NCI-H345 (cell line): ENCODE data around the gene ZIC4.

ENCODE experiments used
- DNase-seq: peaks from one replicate; lab custom pipeline; 2025; lab: John Stamatoyannopoulos, UW

ZIC4 gene

DNA sequence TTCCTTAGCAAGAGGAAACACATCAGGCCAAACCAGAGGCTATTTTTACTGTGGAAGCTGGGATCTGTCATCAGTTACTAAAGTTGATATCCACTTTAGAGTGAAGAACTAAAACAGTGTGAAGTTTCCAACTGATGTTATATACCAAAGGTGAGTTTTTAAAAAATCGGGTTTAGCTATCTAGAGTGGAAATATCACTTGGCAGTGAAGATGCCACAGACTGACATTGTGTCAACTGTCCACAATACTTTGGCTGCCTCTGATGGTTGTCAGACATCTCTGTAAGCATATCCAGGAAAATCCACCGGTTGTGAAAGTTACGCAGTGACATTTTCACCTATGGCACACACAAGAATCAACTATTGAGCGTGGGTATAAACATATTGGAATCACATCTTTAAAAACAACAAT, 12.0 kb upstream of the ZIC4 start:
- DNase-seq, result no peak

DNA sequence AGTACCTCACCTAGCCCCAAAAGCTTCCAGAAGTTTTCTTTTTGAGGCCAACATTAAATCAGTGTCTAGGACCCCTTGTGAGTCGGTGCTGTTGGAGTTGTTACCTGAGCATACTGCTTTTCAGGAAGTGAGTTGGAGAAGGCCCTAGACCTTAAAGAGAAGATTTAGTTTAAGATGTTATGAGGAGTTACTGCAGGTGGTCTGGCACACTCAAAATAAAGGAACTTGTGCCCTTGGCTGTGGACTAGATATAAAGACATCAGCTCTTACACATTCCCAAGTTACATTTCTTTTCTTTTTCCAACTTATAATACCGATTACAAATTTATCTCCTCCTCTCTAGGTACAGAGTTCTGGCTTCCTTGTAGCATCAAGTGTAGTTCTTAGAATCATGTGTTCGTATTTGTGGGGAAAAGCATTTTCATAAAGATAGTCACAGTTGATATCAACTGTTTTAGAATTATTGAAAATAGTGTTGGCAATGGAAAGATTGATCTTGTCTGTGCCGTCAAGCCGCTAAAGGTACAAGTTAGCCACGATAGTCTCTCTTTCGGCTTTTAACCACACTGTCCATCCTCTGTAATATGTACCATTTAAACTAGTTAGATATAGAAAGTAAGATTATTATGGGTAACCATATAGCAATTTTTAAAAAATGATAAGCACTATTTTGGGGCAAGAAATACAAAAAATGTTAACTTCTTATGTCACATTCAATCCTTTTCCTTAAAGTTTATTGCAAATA, 11.4 kb upstream of the ZIC4 start:
- DNase-seq, result no peak

DNA sequence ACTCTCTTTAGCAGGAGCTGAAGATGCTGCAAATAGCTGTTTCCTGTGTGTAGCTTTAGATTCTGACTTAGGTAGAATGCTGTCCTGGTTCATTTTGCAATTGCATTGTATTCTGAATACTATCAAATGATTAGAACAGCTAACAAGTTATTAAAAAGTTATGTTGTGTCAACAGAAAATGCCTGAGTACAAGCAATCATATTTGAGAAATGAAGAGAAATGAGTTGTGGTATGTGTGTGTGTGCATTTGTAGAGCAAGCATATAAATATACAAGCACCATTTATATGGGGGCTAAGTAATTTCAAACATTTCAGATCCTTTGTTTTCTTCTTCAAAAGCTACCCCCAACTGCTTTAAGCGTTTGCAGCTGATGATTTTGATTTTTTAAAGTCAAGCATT, 10.6 kb upstream of the ZIC4 start:
- DNase-seq, result no peak

DNA sequence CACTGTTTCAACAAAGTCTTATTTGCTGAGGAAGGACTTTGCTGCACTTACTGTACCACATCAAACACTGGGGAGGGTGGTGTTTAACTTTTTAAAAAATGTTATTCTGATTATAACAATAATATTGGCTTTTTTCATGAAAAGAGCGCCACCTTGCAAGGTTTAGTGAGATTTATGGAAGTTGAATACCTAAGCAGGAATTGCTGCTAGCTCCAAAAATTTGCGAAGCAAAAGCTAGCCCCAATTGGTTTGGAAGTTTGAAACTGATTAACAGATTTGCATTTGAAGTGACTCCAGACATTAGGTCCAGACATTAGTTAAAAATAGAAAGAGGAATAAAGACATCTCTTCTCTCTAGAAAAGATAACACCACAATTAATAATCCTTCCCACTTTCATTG, 9.5 kb upstream of the ZIC4 start:
- DNase-seq, result no peak

DNA sequence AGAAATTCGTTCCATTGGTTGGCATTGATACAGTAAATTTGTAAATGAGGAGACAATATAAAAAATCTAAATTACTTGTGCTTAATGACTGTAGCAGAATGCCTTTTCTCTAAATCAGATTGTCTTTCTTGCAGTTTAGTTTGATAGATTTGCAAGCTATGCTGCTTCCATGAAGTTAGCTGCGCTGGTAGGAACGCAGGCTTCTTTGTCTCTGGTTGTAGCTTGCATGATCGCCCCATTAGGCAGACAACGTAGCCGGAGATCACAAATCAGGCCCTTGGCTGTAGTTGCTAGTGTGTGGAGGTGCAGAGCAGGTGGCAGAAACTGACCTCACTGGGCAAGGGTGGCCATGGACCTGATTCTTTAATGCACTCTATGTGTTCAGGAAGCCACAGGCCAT, 8.9 kb upstream of the ZIC4 start:
- no peak for DNase-seq

DNA sequence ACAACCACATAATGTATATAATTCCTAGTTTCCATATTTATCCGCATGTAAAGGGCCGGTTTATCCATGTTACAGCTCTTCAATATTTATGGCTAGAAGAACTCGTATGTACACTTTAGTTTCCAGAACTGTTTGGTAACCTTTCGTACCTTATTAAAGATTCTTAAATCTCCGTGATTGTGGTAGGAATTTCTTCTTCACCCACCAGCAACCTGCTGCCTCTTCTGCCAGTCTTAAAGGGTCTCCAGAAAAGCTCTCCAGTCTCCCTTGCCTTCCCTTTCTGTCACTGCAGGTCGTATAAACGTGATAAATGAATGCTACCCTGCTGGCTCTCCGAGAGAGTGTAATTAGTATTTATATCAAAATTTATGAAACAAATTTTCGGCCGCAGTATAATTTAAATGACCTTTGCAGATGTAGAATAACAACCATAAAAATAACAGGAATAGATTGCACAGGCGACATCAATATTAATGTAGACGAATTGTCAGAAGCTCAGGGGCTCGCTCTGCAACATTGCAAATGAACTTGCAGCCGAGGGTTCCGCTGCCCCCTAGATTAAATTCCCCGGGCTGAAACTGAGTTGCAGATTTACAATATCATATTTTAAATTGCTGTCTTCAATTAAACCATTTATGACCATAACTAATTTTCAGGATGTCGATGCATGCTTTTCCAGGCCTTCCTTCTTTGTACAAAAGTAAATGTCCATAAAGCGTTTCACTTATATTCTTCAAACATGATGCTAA, 8.2 kb upstream of the ZIC4 start:
- DNase-seq, result no peak

DNA sequence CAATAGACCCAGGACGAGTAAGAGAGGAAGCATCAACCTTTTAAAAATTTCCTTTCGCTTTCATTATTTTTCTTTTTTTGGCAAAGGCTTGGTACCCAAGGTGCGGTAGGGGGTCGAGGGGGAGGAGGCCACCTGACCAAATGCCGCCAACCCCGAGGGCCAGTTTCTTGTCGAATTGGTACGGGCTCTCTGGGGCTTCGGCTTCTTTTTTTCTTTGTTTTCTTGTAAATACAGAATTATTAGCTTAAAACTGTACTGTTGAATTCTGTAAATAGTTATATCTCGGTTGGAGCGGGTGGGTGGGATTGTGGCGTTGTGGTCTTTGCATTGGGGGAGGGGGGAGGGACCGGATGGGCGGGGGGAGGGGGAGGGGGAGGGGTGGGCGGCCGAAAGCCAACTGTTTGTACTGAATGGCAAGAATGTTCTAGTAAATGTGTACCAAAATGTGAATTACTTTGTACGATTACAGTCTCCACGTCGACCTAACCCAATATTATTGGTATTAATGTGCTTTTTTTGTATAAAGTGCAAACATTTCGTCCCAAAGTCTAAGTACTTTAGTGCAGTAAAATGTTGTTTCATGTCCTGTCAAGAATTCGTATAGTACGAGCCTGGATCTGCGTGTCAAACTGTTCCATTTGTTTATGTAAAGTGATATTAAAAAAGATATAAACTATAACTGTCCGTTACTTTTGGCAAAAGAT, 7.5 kb upstream of the ZIC4 start:
- no peak for DNase-seq

DNA sequence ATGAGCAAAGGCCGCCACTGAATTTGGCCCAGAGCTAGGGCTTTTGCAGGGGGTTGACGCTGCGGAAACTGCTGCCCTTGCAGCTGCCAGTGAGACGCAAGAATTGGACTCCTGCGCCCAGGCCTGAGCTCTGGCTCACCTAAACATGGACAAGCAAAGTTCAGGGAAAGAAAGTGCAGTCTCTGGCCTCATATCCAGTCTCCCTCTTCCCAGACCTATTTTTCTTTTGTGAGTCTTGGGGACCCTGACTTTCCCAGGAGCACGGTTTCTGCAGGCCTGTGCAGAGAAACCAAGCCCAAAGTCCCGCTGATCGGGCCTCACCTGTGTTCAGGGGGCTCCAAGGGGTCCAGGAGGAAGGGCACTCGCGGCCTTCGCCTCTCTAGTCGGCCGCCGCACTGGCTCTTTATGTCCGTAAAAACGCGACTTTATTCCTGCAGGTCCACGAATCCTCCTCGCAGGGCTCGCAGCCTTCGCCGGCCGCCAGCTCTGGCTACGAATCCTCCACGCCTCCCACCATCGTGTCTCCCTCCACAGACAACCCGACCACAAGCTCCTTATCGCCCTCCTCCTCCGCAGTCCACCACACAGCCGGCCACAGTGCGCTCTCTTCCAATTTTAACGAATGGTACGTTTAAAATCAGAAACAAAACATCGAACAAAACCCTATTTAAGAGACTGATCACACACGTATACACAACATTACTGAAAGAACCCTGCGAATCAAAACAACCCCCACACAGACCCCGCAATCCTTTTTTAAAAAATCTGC, 6.8 kb upstream of the ZIC4 start:
- DNase-seq, result no peak

DNA sequence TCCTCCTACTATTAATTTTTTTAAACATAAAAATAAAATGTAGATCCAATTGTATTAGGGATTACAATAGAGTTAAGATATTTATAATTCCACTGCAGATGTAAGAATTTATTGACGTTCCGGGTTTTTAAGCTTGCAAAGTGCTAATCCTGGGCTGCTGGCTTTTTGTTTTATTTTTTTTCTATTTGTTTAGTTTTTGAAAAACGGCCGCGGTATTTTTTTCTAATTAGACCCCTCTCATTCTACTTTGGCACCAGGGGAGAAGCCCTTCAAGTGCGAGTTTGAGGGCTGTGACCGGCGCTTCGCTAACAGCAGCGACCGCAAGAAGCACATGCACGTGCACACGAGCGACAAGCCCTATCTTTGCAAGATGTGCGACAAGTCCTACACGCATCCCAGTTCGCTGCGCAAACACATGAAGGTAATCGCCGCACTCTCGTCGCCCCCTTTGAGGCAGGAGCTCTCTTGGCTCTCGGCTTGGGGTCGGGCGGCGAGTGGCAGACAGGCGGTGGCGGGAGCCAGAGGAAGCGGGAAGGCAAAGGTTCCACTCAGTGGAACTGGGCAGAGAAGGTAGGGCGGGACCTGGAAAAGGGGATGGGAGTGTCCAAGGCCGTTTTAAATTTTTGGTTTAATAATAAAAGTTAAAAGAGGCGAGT, 6.0 kb upstream of the ZIC4 start:
- no peak for DNase-seq

DNA sequence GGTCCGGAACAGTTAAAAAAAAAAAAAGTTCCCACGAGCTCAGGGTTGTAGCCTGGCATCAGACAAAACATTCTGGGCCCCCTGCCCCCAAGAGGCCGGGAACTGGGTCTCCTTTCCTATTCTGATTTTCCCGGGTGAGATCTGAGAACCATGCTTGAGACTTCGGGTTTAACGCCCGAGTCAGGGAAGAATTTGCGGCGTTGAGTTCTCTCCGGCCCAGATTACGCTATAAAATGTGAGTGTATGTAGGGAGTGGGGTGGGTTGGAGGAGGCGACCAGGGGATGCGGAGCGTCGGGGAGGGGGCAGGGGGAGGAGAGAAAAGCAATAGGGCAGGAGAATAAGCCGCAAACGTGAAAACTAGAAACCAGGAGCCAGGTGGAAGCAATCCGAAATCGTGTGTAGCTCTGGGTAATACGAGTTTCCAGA, 5.5 kb upstream of the ZIC4 start:
- DNase-seq, result no peak

DNA sequence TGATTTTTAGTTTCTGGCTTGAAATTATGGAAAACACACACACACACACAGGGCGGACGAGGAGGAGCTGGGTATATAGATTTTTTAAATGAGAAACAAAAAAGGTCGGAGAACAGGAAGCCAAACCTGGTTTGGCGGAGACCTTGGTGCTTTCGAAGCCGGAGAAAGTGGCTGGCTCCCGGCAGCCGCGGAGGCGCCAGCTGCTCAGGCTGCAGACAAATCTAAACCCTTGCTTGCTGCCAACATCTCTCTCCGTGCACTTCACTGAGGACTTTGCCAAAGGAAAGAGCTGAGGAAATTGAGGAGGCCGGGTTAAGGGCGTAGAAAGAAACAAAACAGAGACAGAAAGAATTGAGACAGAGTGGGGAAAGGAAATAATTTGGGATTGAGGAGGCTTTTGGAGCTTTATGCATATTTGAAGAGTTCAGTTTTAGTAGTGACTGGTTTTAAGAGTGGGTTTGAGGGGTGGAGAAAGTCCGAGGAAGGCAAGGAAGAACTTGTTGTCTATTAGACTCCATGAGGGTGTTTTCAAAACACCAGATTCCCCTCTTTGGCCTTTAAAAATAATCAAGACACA, 5.0 kb upstream of the ZIC4 start:
- DNase-seq, result no peak

DNA sequence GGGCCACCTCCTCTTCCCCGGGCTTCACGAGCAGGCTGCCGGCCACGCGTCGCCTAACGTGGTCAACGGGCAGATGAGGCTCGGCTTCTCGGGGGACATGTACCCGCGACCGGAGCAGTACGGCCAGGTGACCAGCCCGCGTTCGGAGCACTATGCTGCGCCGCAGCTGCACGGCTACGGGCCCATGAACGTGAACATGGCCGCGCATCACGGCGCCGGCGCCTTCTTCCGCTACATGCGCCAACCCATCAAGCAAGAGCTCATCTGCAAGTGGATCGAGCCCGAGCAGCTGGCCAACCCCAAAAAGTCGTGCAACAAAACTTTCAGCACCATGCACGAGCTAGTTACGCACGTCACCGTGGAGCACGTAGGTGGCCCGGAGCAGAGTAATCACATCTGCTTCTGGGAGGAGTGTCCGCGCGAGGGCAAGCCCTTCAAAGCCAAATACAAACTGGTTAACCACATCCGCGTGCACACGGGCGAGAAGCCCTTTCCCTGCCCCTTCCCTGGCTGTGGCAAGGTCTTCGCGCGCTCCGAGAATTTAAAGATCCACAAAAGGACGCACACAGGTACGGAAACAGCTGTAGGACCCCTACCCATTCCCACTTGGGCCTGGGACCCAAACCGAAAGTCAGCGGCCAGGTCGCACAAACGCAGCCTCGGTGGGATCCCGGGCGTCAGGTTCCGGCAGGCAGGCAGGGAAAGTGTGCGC, 4.3 kb upstream of the ZIC4 start:
- DNase-seq, result no peak

DNA sequence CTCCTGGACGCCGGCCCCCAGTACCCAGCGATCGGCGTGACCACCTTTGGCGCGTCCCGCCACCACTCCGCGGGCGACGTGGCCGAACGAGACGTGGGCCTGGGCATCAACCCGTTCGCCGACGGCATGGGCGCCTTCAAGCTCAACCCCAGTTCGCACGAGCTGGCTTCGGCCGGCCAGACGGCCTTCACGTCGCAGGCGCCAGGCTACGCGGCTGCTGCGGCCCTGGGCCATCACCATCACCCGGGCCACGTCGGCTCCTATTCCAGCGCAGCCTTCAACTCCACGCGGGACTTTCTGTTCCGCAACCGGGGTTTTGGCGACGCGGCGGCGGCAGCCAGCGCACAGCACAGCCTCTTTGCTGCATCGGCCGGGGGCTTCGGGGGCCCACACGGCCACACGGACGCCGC, 3.8 kb upstream of the ZIC4 start:
- DNase-seq, result no peak

DNA sequence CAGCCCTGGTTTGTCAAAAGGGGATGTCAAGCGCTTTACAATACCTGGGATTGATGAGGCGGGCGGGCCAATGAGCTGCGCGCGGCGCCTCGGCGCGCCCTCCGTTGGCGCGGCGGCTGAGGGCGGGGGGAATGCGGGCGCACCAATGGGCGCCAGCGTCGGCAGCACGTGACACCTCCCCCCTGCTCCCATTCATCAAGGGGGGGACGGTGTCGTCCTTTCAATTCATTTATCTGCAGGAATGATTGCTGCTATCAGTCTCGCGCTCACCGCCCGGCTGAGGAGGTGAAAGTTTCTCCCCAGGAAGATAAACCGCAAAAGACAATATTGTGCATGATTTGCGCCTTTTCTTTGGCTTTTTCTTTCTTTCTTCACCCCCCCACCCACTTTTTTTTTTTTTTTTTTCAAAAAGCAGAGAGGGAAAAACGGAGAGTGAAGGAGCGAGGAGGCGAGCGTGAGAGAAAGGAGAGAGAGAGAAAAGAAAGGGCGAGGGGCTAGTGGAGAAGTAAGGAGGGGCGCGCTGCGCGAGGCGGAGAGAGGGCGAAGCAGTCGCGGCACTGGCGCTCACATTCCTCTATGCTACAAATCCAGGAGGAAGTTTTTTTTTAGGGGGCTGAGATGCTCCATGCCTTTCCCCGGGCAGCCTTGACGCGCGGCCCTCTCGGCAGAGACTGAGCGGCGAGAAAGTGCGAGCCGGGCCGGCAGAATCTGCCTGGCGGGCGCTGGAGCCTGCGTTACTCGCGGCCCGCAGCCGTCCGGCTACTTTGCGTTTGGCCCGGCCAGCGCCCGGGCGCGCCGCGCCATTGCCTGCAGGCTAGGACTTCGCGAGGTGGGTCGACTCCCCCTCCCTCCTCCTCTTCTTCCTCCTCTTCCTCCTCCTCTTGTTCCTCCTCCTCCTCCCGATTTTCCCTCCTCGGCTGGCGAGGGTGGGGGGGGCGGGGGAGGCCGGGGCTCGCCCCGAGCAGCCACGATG, 3.1 kb upstream of the ZIC4 start, which contains the start of gene ZIC1:
Gene ZIC1, plus strand, starts transcription at position 223 of the 973 bp plus-strand sequence. Its CDS starts 748 bp downstream, at position 971.
- no peak for DNase-seq

DNA sequence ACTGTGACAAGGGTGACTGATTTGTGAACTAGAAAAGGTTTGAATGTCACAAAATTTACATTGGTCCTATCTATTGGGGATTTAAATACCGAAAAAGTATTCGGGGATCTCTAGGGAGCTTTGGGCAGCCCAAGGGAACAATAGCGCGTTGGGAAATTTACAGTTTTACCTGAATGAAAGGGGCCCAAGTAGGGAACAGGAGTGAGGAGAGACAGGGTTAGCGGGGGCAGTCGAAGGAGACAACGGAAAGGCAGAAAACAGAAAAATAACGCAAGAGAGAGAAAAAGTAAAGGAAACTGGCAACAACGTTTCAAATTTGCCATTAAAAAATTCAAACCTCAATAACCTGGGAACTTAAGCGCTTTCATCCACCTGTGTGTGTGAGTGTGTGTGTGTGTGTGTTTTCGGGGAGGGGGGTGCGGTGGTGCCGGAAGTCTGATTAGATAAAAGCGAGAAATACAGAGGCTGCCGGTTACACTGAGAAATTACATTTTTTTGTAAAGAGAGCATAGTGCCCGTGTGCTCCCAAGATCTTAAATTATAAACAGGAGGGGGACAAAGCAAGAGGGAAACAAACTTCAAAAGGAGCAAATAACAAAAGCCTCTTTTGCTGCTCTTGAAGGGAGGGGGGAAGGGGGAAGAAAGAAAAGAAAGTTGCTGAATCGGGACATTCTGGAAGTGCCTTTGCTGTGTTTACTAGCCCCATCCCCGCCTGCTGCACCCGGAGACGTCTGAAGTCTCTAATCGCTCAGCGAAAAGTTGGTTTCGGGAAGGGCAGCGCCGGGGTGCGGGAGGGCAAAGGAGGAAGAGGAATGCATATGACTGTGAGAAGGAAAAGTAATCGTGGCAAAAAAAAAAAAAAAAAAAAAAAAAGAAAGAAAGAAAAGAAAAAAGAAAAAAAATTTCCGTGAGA, 2.1 kb upstream of the ZIC4 start:
- no peak for DNase-seq

DNA sequence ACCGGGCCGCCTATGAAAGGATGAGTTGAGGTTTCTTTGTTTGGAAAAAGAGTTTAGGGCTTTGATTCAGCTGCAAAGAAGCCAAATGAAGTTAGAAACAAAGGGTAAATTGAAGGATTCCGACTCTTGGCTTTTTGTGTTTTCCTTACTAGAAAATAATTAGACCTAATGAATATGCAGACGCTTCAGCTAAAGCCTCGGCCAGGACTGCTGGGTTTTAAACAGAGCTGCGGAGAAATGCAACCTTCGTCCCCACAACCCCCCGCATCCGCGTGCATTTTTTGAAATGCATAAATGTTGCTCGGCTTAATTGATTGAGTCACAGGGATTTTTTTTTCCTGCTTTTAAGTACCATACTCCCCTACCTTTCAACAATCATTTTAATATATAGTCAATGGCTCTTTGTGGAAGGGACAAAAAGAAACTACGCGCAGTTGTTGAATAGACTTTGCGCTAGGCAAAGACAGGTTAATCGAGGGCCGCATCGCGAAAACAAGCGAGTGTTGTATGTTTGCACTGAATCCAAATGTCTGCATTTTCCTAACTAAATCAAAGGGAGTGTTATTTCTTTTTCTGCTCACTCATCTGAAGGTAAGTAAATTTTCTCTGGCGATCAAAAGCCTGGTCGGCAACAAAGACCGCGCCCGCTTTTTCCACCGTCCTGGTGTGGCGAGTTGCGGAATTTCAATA, 1.3 kb upstream of the ZIC4 start:
- DNase-seq, result no peak

DNA sequence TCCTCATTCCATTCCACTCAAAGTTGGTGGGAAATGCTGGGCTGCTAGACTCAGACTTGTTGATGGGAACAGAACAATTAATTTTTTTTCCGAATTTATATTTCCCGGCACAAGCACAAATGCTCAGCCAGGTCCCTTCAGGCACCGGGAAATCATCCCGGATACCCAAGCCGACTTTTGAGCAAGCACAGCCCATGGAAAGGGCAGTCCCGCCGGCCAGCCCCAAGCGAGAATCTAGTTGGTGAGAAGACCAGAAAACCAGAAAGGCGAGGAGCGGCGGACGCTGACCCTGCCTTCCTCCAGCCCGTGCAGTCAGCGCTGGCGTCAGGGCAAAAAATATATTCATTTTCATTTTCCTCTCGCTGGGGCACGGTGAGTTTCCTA, 763 bp upstream of the ZIC4 start:
- DNase-seq, result no peak
